D721Med (cell line): Measurements from ENCODE around the gene NACC2.

Experiments
- DNase-seq: peaks from one replicate; pipeline ENCODE4 v3.0.0; 2011; ENCODE audit warnings: low spot score; ENCODE audit not compliant: insufficient read length
- FAIRE-seq: peaks from 2 replicates; lab custom pipeline; 2011; peaks lifted over from hg19 to GRCh38; lab: Jason Lieb, UNC
- CTCF ChIP-seq: IDR thresholded peaks from 2 replicates; pipeline ENCODE4 v1.5.1; 2012; ENCODE audit warnings: mild to moderate bottlenecking, control low read depth; ENCODE audit not compliant: insufficient read depth; ENCODE audit errors: missing control alignments

NACC2 gene

GRCh38 chr9:136006169-136006568 lies 88.9 kb downstream of the NACC2 start:
- TF ChIP-seq CTCF: no peak
- FAIRE-seq: no peak
- no peak for DNase-seq

- FAIRE-seq (no peak), DNase-seq (no peak)
- TF ChIP-seq CTCF: no peak
Measured at GRCh38 chr9:136004712-136005111, 90.4 kb downstream of the NACC2 start.

- TF ChIP-seq CTCF: no peak
- FAIRE-seq (no peak), DNase-seq (no peak)
Measured at GRCh38 chr9:136004219-136004618, 90.9 kb downstream of the NACC2 start.

- FAIRE-seq: no peak
- no peak for TF ChIP-seq CTCF
- DNase-seq: no peak
Measured at GRCh38 chr9:136003411-136004218, 91.5 kb downstream of the NACC2 start.

- no peak for TF ChIP-seq CTCF
- FAIRE-seq (no peak), DNase-seq (no peak)
Measured at GRCh38 chr9:136002881-136003280, 92.2 kb downstream of the NACC2 start.

- DNase-seq: no peak
- FAIRE-seq: no peak
- no peak for TF ChIP-seq CTCF
Measured at GRCh38 chr9:136002215-136002614, 92.9 kb downstream of the NACC2 start.

- FAIRE-seq (no peak), DNase-seq (no peak)
- TF ChIP-seq CTCF: no peak
Measured at GRCh38 chr9:136001231-136001630, 93.9 kb downstream of the NACC2 start.
